ENCODE results near the gene NBPF1. TPM values are rescaled to one million over a fixed set of nuclear protein-coding genes. Genes with fewer than 3 reads are reported as not detected.
A peak's percentile ranks its signal among the peaks of the same experiment; 100 is the strongest.
"Not testable (repeated sequence)": the region's sequence is repeated elsewhere in the genome, so short reads cannot be mapped to it uniquely, and the experiment has no call there.

NBPF1 gene
- total RNA-seq, 1 donor from 2014 or later = 23.0 TPM

DNA sequence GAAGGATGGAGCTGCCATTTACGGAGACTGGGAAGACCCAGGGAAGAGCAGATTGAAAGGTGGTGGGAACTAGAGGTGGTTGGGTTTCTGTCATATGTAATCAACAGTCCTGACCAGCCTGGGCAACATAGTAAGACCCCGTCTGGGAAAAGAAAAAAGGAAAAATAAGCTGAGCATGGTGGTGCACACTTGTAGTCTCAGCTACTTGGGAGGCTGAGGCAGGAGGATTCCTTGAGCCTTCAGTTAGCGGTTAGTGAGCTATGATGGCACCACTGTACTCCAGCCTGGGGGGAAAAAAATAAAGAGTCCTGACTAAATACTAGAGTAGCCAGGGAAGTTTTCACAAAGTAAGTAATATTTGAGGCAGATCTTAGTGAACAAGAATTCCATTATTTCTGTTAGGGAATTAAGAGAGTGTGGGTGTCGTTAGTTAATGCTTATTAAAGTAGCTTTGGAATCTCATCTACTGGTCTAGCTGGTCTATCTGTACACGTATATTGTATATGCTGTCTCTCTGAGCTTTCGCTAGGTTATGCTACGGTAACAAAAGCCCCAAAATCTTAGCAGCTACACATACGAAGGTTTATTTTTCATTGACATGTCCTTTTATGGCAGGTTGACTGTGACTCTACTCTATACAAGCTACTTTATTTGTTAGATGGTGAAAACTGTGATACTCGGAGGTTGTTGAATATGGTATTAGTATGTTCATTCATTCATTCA, 4.4 kb downstream of the NBPF1 start:
- DNase-seq (ENCODE audit: low spot score) (peak; percentile 46), ATAC-seq (no peak)

DNA sequence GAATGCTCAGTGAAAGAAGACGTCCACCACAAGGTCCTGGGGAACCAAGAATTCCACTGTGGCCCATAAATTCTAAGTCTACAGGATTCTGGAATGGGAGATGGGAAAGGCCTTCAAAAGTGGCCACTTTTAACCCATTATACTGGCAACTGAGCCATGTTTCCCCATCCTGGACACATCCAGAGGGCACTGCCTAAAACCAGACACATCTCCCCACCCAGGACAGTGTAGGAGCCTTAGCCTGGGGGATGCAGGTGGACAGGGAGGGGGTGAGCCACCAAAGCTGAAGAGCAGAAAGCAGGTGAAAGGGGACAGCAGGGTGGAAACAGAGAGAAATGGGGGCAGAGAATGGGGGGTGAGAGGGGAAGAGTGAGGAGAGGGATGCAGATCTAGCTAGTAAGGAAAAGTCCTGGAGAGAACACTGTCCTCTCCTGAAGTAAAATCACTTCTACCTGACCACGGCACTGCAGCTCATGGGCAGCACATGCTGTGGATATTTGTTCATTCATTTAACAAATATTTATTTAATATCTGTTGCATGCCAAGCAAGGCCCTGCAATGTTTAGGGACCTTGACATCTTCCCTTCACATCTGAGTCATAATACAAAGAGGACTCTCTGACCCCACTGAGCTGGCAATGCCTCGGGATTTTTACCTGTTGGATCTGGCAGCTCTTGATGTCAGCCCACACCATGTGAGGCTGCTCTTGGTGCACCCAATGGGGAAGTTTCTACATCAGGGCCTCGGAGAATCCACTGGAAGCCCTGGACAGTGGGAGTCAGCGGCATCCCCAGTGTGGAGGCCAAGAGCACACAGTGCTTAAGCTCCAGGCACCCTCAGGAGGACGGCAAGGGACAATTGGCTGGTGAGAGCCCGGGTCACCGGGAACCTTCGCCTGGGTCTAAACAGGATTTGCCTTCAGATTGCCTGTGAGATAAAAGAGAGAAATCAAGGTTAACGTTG, 5.2 kb downstream of the NBPF1 start:
- ATAC-seq (peak; percentile 73), DNase-seq (ENCODE audit: low spot score) (peak; percentile 98)

DNA sequence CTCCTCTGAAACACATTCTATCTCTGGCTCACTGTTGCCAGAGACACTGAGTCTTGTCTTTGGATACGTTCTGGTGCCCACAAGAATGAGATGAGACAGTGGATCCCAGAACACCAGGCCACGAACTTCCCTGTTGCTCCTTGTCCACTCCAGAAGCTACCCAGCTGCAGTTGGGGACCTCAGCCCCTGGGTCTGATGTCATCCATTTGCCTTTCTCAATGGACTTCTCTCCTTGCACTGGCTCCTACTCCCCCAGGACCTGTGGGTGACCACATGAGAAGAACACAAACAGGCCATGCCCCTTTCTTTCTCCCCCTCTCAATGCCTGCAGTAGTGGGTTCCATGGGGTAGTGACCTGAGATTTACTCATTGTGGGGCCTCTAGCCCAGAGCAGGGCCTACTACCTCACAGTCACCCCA, 5.9 kb downstream of the NBPF1 start:
- no peak for ATAC-seq
- DNase-seq (ENCODE audit: low spot score) = peak; percentile 58

DNA sequence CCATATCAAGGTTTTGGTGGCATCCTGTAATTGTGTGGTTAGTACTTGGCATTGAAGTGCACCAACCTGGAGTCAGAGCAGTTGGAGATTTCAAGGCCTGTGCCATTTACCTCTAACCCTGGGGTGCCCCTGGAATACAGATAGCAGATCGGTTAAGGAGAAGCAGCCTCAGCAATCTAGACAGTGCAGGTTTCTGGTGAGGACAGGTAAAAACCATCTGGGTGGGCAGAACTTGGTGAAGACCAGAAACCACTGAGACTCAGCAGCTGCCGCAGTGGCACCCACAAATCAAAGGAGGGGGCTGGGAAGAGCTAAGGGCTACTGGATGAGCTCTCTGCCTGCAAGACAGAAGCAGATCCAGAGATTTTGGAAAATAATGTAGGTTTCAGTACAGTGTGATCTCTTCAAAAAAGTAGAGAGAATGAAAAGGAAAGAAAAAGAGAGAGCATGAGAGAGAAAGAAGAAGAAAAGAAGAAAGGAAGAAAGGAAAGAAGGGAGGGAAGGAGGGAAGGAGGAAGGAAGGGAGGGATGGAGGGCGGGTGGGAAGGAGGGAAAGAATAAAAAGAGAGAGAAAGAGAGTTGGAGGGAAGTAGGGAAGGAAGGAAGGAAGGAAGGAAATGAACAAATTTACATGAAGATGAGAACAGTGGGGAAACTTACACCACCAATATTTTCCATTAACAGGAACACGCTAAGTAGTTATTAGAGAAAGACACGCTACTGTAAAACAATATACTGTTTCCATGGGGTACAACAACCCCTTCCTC, 6.5 kb downstream of the NBPF1 start:
- ATAC-seq = not testable (repeated sequence)
- peak; percentile 47 for DNase-seq (ENCODE audit: low spot score)

DNA sequence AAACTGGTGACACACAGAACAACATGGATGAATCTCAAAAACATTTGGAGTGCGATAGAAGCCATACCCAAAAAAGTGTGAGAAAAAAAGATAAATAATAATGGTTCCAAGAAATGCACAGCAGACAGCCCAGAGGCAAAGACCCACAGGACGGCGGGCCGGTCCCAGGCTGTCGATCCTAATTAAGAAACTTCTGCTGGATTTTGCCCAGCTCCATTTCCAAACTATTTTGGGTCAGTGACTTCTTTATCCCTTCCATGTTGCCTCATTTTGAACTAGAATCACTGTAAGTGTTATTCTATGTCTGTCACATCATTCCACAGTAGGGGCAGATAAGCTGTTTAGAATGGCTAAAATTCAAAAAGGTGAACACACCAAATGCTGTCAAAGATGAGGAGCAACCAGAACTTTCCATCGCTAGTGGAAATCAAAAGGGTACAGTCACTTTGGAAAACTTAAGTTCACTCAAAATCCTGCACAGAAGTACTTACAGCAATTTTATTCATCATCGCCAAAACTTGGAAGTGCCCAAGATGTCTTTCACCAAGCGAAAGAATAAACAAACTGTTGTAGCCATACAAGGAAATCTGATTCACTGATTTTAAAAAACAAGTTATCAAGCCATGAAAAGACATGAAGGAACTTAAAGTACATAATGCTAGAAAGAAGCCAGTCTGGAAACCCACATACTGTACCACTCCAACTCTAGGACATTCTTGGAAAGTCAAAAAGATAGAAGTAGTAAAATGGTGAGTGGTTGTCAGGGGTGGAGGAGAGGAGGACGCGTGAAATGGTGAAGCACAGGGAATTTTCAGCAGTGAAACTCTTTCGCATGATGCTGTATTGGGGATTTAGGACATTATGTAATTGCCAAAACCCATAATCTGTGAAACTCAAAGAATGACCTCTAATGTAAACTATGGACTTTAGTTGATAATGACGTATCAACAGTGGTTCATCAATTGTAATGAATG, 7.5 kb downstream of the NBPF1 start:
- ATAC-seq (no peak), DNase-seq (ENCODE audit: low spot score) (peak; percentile 70)

DNA sequence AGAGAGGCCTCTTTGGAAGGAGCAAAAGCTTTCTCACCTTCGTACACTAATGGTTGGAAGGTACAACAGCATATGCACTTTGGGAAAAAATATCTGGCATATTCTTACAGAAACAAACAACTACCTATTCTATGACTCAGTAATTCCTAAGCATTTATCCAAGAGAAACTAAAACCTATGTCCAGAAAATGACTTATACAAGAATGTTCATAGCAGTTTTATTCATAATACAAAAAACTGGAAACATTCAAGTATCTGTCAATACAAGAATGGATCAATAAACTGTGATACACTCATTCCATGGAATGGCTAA, 8.2 kb downstream of the NBPF1 start:
- ATAC-seq (no peak), DNase-seq (ENCODE audit: low spot score) (no peak)

DNA sequence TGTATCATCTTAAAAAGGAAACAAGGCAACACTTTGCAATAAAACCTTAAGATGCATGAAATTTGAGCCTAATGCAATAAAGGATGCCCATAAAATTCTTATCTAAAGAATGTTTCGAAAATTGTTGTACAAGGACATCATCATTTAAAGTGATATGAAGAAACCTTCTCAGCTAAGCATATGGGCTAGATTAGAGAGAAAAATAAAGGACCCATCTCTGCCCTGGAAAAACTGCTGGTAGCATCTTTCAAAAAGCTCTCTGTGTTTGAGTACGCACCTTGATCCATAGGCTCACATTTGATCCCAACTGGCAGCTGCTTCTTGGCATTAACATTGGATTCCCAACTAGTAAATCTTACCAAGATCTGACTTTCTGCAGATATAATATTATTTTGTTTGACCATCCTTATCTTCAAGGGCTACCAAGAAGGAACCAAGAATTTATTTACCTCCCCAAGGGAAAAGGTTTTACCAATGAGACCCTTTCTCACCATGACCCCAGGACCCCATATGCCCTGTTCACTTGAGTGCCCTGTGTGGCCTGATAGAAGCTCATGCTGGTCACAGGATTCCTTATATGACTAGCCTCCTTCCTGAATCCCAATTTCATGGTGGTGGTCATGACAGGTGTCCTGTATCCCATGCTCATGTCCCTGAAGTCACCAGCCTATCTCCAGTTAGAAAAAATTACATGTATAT, 8.7 kb downstream of the NBPF1 start:
- not testable (repeated sequence) for ATAC-seq
- DNase-seq (ENCODE audit: low spot score) = peak; percentile 46

DNA sequence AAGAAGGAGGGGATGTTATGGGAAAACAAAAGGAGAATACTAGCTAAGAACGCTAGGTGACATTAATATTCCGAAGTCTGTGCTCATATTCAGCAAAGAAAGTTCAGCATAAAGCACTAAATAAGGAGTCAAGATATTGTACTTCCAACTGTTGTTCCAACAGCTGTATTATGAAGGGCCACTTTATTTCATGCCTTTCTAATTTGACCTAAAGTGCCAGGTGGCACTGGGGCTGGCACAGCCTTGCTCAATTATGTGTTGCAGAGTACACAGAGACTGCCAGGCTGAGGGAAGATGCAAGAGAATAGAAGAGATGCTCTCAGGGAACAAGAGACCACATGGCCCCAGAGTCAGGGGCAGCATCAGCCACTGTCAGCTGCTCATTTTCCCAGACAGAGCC, 9.7 kb downstream of the NBPF1 start:
- ATAC-seq = not testable (repeated sequence)
- DNase-seq (ENCODE audit: low spot score) = peak; percentile 38

DNA sequence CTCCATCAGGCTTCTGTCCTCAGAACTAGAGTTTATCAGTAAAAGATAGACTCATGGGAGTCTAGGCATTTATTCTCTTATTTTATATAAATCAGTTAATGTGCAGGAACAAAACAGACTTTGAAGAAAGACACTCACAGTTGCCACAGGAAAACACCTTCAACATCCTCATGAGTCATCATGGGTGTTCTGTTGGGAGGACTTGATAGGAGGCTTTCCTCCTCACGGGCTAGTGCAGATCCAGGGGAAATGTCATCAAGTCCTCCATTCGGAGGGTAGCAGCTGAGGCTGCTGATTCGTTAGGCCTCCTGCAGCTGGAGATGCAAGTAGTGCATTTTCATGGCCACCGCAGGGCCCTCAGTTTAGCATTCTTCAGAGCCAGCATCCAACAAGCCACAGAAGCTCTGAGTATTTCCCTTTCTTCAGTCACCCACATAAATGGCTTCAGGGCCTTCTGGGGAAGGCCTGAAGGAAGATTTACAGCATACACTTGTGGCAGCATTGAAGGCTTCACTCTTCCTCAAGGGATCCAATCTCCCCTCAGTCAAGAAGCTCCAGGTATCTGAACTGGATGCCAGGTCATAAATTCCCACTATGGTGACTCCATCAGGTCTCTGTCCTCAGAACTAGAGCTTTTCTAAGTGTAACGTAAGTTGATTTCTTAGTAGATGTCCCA, 10.9 kb downstream of the NBPF1 start:
- DNase-seq (ENCODE audit: low spot score) = peak; percentile 24
- ATAC-seq = not testable (repeated sequence)

DNA sequence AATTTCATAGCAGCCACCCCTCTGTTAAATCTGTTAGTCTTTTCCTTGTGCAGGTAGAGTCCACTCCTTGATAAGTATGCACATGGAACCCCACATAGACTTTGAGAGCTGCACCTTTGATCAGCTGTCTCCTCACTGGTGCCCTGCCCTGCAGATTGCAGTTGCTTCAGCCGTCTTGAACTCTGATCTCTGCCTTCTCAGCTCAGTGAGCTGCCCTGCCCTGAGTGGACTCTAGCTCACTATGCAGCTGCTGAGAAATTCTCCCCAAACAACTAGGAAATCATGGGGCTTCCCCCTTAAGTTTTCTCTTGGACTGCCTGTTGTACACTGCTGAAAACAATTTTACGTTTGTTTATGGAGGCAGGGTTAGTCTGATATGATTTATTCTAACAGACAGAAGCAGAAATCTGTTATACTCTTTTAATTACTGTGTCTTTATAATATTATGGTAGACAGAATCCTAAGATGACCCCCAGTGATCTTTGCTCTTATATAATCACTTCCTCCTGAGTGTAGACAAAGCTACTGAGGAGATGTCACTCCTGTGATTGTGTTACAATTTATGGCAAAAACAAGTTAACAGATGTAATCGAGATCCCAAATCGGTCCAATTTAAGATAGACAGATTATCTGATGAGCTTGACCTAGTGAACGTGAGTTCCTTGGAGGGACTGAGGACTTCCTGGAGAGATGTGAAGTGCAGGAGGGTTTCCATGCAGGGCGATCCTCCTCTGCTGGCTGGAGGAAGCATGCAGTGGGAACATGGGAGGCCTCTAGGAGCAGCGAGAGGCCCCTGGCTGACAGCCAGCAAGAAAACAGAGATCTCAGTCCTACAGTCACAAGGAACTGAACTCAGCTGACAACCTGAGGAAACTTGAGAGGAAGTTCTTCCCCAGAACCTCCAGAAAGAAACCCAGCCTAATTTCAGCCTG, 12.2 kb downstream of the NBPF1 start:
- DNase-seq (ENCODE audit: low spot score) = not testable (repeated sequence)
- ATAC-seq = peak; percentile 64

DNA sequence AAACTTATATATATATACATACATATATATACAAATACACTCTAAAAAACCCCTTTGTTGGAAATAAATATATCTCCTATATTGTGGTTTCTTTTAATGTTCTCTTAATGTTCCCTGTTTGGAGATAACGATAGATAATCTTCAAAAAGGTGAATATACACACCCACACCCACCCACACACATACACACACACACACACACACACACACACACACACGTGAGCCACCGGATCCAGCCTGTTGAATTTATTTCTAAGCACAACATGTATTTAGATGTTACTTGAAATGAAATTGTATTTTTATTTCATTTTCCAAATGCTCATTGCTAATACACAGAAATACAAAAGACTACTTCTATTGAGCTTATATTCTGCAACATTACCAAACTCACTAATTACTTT, 14.0 kb downstream of the NBPF1 start:
- ATAC-seq; DNase-seq (ENCODE audit: low spot score): not testable (repeated sequence)

DNA sequence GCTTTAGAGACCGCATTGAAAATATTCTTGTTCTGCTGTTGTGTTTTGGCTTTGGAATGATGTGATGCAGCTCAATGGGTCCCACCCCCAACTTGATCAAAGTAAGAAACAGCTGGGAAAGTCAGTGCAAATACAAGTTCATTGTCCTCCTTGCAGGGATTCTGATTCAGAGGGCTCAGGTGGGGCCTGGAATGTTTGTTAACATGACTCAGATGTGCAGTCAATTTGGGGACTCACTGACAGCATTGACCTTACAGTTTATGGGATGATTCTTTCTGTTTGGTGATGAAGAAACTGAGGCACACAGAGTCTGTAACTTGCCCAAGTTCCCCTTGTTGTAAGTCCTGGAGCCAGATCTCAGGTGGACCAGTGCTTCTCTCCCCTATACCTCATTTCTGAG, 18.1 kb downstream of the NBPF1 start:
- ATAC-seq = not testable (repeated sequence)

DNA sequence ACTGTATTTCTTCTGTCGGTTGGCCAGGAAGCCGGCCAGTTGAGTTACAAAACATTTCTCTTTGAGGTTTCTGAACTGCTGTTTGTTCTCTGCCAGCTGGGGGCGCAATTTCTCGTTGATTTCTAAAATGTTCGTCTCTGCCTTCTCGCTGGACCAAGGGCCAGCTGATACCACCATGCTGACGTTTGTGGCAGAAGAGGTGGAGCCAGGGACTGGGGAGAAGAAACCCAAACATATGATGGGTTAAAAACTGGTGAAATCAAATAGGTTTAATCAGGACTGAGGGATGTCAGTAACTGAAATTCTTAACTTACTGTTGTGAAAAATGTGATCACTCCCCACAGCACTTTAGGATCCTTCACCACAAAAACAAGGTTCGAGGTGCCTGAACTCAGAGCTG, 21.5 kb downstream of the NBPF1 start:
- not testable (repeated sequence) for ATAC-seq
- DNase-seq (ENCODE audit: low spot score) = peak; percentile 44

More for the DNA sequence above, 18.1 kb downstream of the NBPF1 start:
- DNase-seq (ENCODE audit: low spot score) = not testable (repeated sequence)

DNA sequence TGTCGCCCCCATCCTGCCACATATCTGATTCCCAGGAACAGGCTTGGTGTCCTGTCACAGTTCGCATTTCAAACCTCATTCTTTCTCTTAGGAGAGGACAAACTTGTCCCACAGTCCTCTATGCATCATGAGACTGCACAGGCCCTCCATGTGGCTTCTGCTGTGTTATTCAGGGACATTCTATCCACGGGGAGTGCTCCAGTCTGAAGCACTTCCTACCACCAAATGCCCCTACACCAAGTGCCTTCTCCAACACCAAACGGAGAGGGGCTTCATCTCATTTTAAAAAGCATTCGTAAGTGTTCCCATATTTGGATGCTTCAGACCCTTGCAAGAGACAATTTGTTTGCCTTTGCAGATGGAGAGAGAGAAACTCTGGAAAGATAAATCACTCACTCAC, 25.3 kb downstream of the NBPF1 start:
- DNase-seq (ENCODE audit: low spot score) = peak; percentile 42
- not testable (repeated sequence) for ATAC-seq

DNA sequence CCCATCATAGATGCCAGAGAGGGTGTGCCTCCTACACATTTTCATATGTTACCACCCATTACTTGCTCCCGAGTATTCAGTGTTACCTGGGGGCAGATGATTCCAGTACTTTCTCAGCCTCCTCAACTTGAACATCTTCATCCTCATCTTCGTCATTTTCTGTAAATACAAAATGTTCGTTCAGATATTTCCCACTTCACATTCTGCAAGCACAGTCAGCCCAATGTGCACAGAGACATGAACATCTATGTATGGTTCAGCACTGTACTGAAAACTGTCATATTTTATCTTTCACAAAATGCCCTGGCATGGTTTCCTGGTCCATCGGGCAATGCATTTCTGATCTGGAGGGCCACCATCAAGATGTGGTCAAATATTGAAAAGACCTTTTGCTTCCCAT, 25.7 kb downstream of the NBPF1 start:
- not testable (repeated sequence) for ATAC-seq; DNase-seq (ENCODE audit: low spot score)

DNA sequence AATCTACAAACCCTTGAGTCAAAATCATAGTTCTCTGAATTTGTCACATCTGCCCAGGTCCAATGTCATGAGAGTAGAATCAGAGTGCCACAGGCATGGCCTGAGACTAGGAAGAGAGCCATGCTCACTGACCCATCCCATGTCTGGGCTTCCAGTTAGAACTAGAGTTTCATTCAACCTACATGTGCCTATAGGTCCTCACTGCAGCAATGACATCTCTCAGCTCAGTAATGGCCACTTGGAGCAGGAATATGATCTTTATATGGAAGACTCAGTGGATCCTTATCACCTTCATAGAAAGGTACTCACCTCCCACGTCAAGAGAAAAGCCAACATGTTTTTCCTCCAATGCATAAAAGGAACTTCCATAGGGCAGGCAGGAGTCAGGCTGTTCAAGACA, 48.0 kb downstream of the NBPF1 start:
- not testable (repeated sequence) for DNase-seq (ENCODE audit: low spot score); ATAC-seq

DNA sequence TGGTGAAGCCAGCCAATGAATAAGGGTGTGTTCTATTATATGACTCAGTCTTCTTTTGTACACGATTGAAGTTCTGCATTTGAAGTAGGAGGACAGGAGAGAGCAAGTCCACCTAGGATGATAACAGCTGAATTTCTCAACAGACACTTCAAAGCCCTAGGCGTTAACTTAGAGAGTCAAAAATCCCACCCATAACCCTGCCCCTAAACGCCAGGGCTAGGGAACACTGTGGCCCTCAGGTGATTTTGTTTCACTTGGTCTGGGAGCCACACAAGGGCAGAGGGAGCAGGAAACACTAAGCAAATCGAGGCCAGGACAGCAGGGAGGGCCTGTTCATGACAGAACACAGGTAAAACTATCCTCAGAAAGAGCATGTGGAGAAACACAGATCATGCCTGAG, 52.3 kb downstream of the NBPF1 start:
- not testable (repeated sequence) for DNase-seq (ENCODE audit: low spot score); ATAC-seq

DNA sequence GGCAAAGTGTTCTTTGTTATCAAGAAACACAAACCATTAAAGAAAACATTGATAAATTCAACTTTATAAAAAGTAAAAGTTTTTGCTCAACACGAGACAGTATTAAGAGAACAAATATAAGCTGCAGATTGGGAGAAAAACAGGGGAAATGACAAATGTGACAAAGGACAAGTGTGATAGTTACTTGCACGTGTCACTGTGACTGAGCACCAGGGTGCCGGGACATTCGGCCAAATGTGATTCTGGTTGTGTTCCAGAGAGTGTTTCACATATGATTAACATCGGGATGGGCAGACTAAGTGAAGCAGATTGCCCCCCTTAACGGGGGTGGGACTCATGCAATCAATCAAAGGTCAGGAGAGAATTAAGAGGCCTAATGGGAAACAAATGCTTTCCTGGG, 52.9 kb downstream of the NBPF1 start:
- DNase-seq (ENCODE audit: low spot score) = not testable (repeated sequence)

More for the DNA sequence above, 52.9 kb downstream of the NBPF1 start:
- not testable (repeated sequence) for ATAC-seq
